Mammary microvascular endothelial cell (primary cell): Measurements from ENCODE around the gene MUS81. TPM values are rescaled to one million over a fixed set of nuclear protein-coding genes. Genes with fewer than 3 reads are reported as not detected.

Source experiments
- total RNA-seq: library from RNA; depleted of rRNA; stranded (reverse); fragments of >200 nt; gene quantifications from 2 replicates; pipeline ENCODE4 v1.2.3, GENCODE V29; 2015

Gene MUS81
- total RNA-seq, result 35.0 and 40.1 TPM in 2 replicates

GRCh38 chr11:65860278-65861164 lies at the start of gene MUS81:
TSS of gene MUS81 (plus strand) at chr11:65860433. CDS start at chr11:65860754, 321 bp downstream.

GRCh38 chr11:65833297-65834030 lies 26.8 kb upstream of the MUS81 start, which contains the start of gene SNX32:
TSS of gene SNX32 (plus strand) at chr11:65833963. CDS start at chr11:65834066, 103 bp downstream.

GRCh38 chr11:65857853-65858680 lies 2.2 kb upstream of the MUS81 start, which contains the start of gene CFL1:
TSS of gene CFL1 (minus strand) at chr11:65858180. CDS start at chr11:65858099, 81 bp downstream.

GRCh38 chr11:65872586-65873317 lies 12.5 kb downstream of the MUS81 start, which contains the start of gene EFEMP2:
TSS of gene EFEMP2 (minus strand) at chr11:65872800. CDS start at chr11:65872354, 446 bp downstream.

GRCh38 chr11:65879617-65880016 lies 19.4 kb downstream of the MUS81 start, which contains the start of gene CTSW:
TSS of gene CTSW (plus strand) at chr11:65879837. CDS start at chr11:65879855, 18 bp downstream.

GRCh38 chr11:65888163-65888814 lies 28.1 kb downstream of the MUS81 start, which contains the start of gene FIBP:
TSS of gene FIBP (minus strand) at chr11:65888471. CDS start at chr11:65888418, 53 bp downstream.

GRCh38 chr11:65890324-65891218 lies 30.3 kb downstream of the MUS81 start, which contains the start of gene CCDC85B:
TSS of gene CCDC85B (plus strand) at chr11:65890673. CDS start at chr11:65890784, 111 bp downstream.

GRCh38 chr11:65900125-65900898 lies 40.1 kb downstream of the MUS81 start, which contains the start of gene FOSL1:
TSS of gene FOSL1 (minus strand) at chr11:65900388. CDS start at chr11:65900339, 49 bp downstream.

Other genes starting within 250 kb of the MUS81 start
- gene MAP3K11, start 246.2 kb upstream of the MUS81 start, total RNA-seq, result 122 and 126 TPM in 2 replicates
- 40.7 and 41.1 TPM in 2 replicates for gene PCNX3, start 244.7 kb upstream of the MUS81 start, total RNA-seq
- 61.1 and 68.3 TPM in 2 replicates for gene SIPA1, start 222.3 kb upstream of the MUS81 start, total RNA-seq
- gene RELA, start 197.5 kb upstream of the MUS81 start, total RNA-seq, result 63.1 and 67.4 TPM in 2 replicates
- gene KAT5, start 148.2 kb upstream of the MUS81 start, total RNA-seq, result 42.8 and 56.6 TPM in 2 replicates
- 92.3 and 93.2 TPM in 2 replicates for gene RNASEH2C, start 139.6 kb upstream of the MUS81 start, total RNA-seq
- 10.8 and 11.3 TPM in 2 replicates for gene AP5B1, start 79.5 kb upstream of the MUS81 start, total RNA-seq
- gene OVOL1, start 73.4 kb upstream of the MUS81 start, total RNA-seq, result not detected in 2 replicates
- not detected in 2 replicates for gene SNX32, start 26.5 kb upstream of the MUS81 start, total RNA-seq
- 2,226 and 2,249 TPM in 2 replicates for gene CFL1, start 2.3 kb upstream of the MUS81 start, total RNA-seq
- gene EFEMP2, start 12.4 kb downstream of the MUS81 start, total RNA-seq, result 29.5 and 33.7 TPM in 2 replicates
- gene CTSW, start 19.4 kb downstream of the MUS81 start, total RNA-seq, result 0.20 TPM in 1 of 2 replicates, not detected in the other
- 95.7 and 125 TPM in 2 replicates for gene FIBP, start 28.0 kb downstream of the MUS81 start, total RNA-seq
- gene CCDC85B, start 30.2 kb downstream of the MUS81 start, total RNA-seq, result 258 and 273 TPM in 2 replicates
- gene FOSL1, start 40.0 kb downstream of the MUS81 start, total RNA-seq, result 125 and 127 TPM in 2 replicates
- 18.9 and 19.7 TPM in 2 replicates for gene C11orf68, start 58.6 kb downstream of the MUS81 start, total RNA-seq
- 209 and 235 TPM in 2 replicates for gene DRAP1, start 59.0 kb downstream of the MUS81 start, total RNA-seq
- gene TSGA10IP, start 85.0 kb downstream of the MUS81 start, total RNA-seq, result not detected in 2 replicates
- 32.7 and 43.3 TPM in 2 replicates for gene SART1, start 101.3 kb downstream of the MUS81 start, total RNA-seq
- gene EIF1AD, start 141.7 kb downstream of the MUS81 start, total RNA-seq, result 27.2 and 38.1 TPM in 2 replicates
- gene BANF1, start 142.1 kb downstream of the MUS81 start, total RNA-seq, result 109 and 139 TPM in 2 replicates
- 0.20 and 0.25 TPM in 2 replicates for gene CST6, start 151.6 kb downstream of the MUS81 start, total RNA-seq
- 0.47 TPM in 1 of 2 replicates, not detected in the other for gene CATSPER1, start 166.0 kb downstream of the MUS81 start, total RNA-seq
- not detected in 2 replicates for gene GAL3ST3, start 188.7 kb downstream of the MUS81 start, total RNA-seq
- gene SF3B2, start 191.9 kb downstream of the MUS81 start, total RNA-seq, result 130 and 155 TPM in 2 replicates
- gene PACS1, start 209.8 kb downstream of the MUS81 start, total RNA-seq, result 18.0 and 19.3 TPM in 2 replicates